Right forelimb (tissue), 1 donor: ENCODE data around the gene FAM234B.
"Not testable (repeated sequence)": the region's sequence is repeated elsewhere in the genome, so short reads cannot be mapped to it uniquely, and the experiment has no call there.

Experiments
- DNase-seq: peaks from one replicate; pipeline ENCODE4 v3.0.0-alpha.2; 2018

Gene FAM234B

GRCh38 chr12:13024531-13024916, 19.7 kb upstream of the FAM234B start:
- no peak for DNase-seq

GRCh38 chr12:13026286-13026685, 17.9 kb upstream of the FAM234B start:
- no peak for DNase-seq

GRCh38 chr12:13027032-13027431, 17.1 kb upstream of the FAM234B start:
- no peak for DNase-seq

DNA sequence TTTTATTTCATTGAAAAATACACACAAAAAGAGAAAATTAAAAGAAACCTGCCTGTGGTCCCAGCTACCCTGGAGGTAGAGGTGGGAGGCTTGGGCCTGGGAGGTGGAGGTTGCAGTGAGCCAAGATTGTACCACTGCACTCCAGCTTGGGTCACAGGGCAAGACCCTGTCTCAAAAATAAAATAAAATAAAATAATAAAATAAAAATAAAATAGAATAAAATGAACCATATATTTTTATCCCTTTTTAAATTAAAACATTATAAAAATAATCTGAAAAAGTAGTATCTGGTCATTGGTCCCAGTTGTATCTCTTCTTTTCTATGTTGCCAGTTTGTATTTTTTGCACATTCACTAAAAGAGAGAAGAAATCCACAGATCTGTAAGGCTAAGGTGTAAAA, 16.7 kb upstream of the FAM234B start:
- no peak for DNase-seq

DNA sequence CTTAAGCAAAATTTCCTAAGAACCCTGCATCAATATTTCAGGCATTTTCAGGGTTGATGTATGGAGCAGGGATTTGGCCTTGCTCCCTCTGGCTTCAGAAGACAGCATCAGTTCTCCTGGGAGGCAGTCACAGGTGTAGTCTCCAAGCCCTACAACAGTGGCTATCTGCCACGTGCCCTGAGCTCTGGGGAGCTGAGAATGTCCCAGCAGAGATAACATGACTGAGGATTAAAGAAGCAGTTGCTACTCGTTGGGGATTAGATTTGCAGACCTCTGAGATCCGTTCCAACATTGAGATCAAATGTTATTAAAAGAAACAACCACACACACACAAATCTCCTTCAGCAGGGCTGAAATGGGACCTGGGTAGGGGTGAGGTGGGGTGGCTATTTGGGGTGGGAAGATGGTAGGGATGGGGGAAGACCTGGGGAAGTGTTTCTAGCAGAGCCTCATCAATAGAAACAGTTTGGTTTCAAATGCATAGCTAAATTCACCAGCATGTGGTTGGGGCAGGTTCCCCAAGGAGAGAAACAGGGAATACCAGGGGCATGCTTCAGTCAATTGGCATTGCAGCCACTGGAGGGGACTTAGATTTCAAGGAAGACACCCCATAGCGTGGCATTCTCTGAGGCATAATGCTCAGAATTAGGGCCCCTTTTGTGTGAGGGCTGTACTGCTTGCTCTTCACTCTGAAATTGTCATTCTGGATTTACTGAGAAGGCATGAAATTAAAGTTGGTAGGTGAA, 15.2 kb upstream of the FAM234B start:
- no peak for DNase-seq

GRCh38 chr12:13030541-13031291, 13.5 kb upstream of the FAM234B start:
- no peak for DNase-seq

DNA sequence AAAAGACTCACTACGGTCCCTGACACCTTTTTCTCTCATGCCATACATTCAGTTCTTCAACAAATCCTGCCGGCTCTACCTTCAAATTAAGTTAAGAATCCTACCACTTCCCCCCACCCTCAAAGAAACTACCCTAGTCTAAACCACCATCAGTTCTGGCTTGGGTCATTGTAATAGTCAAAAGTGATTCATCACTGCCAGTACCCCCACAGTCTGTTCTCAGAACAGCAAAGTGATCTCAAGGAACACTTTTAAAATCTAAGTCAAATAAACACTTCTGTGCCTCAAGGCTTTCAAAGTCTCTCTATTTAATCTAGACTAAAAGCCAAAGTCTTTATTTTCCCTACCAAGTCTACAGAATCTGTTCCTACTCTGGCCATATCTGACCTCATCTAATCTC, 12.0 kb upstream of the FAM234B start:
- no peak for DNase-seq

GRCh38 chr12:13033476-13033875, 10.7 kb upstream of the FAM234B start:
- no peak for DNase-seq

DNA sequence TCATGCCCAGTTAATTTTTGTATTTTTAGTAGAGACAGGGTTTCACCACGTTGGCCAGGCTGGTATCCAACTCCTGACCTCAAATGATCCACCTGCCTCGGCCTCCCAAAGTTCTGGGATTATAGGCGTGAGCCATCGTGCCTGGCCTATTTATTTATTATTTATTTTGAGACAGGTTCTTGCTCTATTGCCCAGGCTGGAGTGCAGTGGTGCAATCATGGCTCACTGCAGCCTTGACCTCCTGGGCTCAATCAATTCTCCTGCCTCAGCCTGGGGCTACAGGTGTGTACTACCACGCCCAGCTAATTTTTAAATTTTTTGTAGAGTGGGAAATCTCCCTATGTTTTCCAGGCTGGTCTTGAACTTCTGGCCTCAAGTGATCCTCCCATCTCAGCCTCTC, 8.8 kb upstream of the FAM234B start:
- DNase-seq = not testable (repeated sequence)

DNA sequence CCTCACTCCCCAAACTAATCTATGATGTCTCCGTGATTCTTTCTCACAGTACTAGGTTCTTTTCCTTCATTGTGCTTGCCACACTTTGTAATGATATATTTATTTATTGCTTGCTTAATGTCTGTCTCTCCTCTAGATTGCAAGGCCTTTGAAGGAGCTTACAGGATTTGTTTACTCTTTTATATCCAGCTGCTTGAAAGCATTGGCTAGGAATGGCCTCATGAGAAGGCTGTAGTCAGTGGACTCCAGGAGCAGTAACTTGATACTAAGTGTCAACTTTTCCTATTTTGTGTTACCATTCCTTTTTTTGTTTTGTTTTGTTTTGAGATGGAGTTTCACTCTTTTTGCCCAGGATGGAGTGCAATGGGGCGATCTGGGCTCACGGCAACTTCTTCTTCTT, 7.3 kb upstream of the FAM234B start:
- no peak for DNase-seq

DNA sequence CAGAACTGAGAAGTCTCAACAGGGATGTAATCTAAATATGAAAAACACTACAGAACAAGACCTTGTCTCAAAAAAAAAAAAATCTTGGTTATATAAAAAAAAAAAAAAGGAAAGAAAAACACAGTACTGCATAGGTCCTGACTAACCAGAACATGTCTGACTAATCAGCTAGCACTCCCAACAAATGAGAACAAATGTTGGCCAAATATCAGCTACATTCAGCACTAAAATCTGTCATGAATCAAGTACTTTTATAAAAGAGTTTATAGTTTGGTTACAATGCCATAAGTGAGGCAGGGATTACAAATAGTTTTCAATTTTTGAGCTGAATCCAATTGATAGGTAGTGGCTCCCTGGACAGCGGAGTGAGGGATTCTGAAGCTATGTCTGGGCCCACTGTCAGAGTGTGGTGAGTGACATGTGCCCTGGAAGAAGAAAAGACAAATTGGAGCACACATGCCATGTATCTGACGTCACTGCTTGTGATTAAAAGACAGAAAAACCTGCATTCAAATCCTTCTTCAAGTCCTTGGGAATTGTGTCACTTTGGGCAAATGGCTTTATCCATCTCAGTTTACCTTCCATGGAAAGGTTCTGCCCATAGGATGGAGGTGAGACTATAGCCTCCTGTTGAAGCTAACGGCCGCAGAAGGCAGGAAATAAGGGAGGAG, 5.6 kb upstream of the FAM234B start:
- no peak for DNase-seq

GRCh38 chr12:13039328-13039956, 4.7 kb upstream of the FAM234B start:
- no peak for DNase-seq

- DNase-seq = no peak
Observed at GRCh38 chr12:13041224-13041623, 3.0 kb upstream of the FAM234B start.

DNA sequence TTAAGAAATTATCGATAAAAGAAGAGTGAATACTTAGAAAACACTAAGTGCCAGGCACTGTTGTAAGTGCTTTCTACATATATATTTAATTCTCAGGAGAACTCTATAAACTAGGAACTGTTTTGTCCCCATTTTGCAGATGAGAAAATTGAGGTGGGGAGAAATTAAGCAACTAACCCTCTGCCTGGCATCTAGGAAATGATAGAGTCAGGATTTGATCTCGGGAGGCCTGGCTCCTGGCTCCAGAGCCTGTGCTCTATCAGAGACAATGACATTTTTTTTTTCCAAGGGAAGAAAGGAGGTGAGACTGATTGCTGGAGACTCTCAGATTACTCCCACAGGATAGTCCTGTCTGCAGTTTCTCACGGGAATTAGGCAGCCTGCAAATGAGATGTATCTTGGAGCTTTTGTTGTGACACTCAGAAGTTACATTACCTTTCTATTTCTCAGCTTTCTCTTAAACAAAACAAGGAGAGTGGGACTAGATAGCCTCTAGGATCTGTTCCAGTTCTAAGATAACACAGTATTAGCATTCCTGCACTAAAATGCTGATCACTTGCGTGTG, 1.4 kb upstream of the FAM234B start:
- no peak for DNase-seq

- DNase-seq = no peak
Observed at GRCh38 chr12:13044906-13045299, 722 bp downstream of the FAM234B start.

- no peak for DNase-seq
Observed at GRCh38 chr12:13045816-13046215, 1.6 kb downstream of the FAM234B start.

- DNase-seq = no peak
Observed at GRCh38 chr12:13046964-13047363, 2.8 kb downstream of the FAM234B start.

DNA sequence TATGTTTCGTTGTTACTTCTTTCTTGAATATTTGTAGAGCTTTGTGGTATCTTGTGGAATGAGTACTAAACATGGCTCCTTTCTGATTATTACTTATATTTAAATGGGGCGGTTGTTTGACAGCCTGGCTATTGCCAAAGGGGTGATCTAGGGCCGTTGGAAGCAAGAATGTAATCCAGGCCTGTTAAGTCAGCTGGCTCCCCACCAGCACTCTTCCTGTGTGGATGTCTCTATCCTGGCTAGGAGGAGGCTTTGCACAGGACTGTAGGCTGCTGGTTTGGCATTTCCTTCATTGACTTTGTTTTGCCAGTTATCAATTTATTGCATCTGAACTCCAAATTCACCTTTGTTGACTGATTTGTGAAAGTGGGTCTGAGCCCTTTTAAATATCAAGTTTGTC, 5.6 kb downstream of the FAM234B start:
- DNase-seq = no peak

DNA sequence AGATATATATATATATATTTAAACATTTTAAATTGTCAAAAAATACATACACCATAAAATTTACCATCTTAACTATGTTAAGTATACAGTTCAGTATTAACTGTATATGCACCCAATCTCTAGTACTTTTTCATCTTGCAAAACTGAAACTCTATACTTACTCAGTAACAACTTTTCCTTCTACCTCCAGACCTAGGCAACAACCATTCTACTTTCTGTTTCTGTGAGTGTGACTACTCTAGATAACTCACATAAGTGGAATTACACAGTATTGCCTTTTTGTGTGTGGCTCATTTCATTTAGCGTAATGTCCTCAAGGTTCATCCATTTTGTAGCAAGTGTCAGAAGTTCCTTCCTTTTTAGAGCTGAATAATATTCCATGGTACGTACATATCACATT, 8.2 kb downstream of the FAM234B start:
- no peak for DNase-seq

DNA sequence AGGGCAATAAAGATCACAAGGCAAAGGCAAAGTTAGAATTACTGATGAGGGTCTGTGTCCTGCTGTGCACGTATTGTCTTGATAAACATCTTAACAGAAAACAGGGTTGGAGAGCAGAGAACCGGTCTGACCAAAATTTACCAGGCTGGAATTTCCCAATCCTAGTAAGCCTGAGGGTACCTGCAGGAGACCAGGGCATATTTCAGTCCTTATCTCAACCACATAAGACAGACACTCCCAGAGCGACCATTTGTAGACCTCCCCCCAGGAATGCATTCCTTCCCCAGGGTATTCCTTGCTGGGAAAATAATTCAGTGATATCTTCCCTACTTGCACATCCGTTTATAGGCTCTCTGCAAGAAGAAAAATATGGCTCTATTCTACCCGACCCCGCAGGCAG, 9.4 kb downstream of the FAM234B start:
- not testable (repeated sequence) for DNase-seq

- no peak for DNase-seq
Observed at GRCh38 chr12:13060581-13060980, 16.4 kb downstream of the FAM234B start.

DNA sequence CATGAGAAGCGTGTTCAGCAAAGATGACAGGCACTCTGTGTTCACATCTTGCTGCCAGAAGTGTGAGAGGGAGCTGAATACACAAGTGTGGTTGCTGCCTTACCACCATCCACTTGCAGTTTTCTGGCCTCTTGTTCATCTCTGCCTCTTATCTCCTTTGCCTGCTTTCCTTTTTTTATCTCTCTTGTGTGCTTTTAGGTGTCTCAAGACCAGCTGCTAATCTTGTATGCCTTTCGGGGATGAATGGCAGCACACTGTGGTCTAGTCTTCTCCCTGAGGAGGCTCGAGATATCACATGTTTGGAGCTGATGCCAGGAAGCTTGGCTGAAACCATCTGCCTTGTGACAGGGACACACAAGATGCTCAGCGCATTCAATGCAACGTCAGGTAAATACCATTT, 17.2 kb downstream of the FAM234B start:
- no peak for DNase-seq

DNA sequence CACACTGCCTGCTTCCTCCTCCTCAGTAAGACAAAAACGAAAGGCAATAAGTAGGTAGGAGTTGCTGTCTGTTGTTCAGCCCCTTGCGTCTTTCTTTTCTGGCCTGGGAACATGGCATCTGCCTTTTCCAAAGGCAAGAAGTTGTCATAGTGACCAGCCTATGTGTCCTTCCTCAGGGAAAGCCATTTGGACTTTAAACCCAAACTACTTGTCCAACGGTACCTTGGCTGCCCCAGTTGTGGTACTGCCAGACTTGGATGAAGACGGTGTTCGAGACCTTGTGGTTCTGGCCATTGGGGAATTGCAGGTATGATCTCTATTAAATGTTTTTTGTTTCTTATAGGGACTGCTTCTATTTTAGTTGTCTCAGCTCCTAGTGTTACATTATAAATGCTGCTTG, 18.5 kb downstream of the FAM234B start:
- DNase-seq = no peak
